Hindlimb muscle (tissue), 1 donor: ENCODE measurements around the gene CCSER1. TPM values are rescaled to one million over a fixed set of nuclear protein-coding genes. Genes with fewer than 3 reads are reported as not detected.
"Not testable (repeated sequence)": the region's sequence is repeated elsewhere in the genome, so short reads cannot be mapped to it uniquely, and the experiment has no call there.

Experiments used
- DNase-seq: peaks from one replicate; pipeline ENCODE4 v3.0.0-alpha.2; 2013
- polyA plus RNA-seq: library from polyadenylated mRNA; unstranded; fragments of 120-200 nt; gene quantifications from one replicate; pipeline ENCODE4 v1.2.1, GENCODE V29; 2013; ENCODE audit not compliant: insufficient read length

The CCSER1 gene
- polyA plus RNA-seq, 1 donor, result 0.37 TPM

GRCh38 chr4:90842960-90843359 is 715.8 kb downstream of the CCSER1 start:
- DNase-seq, result no peak

- DNase-seq, result no peak
These were observed 717.0 kb downstream of the CCSER1 start for GRCh38 chr4:90844241-90844640.

DNA sequence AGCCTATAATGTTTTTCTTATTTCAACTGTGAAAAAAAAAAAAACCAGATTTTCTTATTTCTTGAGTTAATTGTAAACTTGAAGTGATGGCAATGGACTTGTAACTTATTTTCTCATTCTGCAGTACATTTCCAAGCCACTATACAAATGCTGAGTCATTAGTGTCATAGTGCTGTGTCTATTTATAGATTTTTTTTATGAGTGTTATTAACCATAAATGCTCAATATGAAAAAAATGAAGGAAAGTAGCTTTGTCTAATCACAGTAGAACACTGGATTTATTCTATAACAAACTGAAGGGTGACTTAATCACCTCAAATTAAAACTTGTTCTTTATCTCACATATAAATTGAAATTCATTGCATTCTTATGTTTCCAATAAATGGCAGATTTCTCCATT is 718.6 kb downstream of the CCSER1 start:
- no peak for DNase-seq

DNA sequence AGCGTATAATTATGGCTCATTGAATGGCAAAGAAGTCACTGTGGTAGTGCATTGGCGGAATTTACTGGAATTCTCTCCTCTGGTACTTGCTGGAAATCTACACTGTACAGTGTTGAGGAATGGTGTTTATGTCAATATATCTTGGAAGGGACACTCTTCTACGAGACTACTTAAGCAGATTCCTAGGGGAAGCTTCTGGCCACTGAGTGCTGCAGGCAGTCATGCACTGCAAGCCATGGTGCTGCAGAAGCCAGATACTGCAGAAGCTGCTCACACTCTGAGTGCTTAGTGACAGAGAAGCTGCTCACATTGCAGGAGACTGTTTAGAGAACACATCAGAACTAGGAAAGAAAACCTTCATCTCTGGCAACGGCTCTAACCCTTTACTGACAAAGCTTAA is 725.0 kb downstream of the CCSER1 start:
- DNase-seq, result no peak

GRCh38 chr4:90855111-90855510 is 727.9 kb downstream of the CCSER1 start:
- no peak for DNase-seq

DNA sequence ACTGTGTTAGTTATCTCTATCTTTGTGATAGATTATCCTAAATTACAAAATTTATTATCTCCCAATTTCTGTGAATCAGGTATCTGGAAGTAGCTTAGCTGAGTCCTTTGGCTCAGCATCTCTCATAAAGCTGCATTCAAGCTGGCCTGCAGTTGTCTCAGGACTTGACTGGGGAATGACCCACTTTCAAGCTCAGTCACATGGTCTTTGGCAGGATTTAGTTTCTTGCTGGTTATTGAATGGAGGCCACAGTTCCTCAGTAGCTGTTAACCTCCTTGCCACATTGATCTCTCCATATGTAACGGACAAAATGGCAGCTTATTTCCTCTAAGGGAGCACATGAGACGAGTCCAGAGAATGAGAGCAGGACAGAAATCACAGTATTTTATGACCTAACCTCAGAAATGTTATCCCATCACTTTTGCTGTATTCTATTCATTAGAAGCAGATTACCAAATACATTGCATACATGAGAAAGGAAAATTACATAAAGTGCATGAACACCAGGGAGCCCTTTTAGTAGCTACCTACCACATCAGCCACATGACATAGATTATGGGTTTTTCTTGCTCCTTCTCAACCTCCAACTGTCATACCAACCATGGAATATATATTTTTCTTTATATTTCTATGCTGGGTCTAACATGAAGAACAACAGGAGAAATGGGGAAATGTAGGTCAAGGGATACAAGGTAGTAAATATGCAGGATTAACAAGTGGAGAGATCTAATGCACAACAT is 730.1 kb downstream of the CCSER1 start:
- DNase-seq, result no peak

- no peak for DNase-seq
These were observed 748.6 kb downstream of the CCSER1 start for GRCh38 chr4:90875791-90876190.

DNA sequence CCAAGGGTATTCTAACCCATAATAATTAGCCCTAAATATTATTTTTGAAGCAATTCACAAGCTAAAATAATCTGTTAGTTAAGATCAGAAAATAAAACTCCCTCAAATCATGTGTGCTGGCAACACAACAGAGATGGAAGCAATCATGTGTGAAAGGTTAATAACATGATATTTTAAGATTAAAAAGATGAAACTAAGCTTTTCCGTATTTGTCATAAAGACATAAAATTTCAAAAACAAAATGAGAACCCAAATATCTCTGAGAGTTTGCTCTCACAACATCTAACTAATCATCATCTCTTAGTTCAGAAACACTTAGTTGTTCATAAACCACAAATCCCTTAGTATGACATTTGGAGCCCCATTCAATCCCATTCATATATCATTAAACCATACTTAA is 749.1 kb downstream of the CCSER1 start:
- no peak for DNase-seq

DNA sequence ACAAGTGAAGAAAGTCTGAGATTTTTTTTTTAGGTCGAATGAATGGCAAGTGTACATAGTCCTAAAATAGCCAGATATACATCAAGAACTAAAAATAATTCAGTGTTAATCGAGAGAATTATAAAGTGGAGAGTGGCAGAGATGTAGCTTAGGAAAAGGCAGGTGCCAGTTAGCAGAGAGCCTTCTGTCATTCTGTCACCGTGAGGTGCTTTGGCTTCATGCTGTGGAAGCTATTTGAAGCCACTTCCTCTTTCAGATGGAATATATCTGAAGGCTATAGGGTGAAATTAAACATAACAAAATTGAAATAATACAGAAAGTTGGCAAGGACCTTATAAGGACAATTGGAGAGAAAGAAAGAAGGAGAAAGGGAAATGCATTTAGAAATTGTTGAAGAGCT is 756.3 kb downstream of the CCSER1 start:
- DNase-seq, result no peak

- no peak for DNase-seq
These were observed 761.4 kb downstream of the CCSER1 start for GRCh38 chr4:90888571-90888970.

DNA sequence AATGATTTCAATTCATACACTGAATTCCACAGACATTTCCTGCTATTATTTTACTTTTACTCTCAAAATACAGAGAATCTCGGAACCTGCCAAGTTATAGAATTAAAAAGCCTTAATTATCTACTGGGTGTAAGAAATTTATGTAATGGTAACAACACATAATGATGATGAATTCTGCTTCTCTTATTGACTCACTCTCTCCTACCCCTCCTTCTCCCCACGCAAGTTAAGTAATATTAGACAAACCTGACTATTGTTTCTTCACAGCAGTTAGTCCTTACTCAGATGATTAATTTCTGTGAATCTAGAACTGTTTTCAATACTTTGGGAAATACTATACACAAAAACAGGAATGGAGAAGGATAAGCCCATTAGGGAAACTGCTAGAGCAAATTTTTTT is 762.0 kb downstream of the CCSER1 start:
- no peak for DNase-seq

- not testable (repeated sequence) for DNase-seq
These were observed 776.2 kb downstream of the CCSER1 start for GRCh38 chr4:90903413-90903812.

DNA sequence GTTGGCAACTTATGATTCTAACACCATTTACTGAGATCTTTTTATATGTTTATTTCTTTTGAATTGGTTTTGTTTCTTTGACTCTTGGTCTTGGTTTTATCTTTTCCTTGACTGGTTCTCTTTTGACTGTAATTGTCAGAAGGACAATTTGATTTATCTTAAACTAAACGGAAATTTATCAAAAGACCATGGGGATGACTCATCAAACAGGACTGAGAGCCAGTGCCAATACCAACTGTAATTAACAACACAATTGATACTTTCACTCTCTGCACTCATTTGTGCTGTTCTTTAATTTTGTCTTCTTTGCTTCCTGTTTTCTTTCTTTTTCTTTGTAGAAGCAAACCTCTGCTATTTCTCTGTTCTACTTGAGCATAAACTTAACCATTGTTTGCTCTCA is 776.8 kb downstream of the CCSER1 start:
- DNase-seq, result no peak

GRCh38 chr4:90906239-90906638 is 779.0 kb downstream of the CCSER1 start:
- DNase-seq, result no peak

DNA sequence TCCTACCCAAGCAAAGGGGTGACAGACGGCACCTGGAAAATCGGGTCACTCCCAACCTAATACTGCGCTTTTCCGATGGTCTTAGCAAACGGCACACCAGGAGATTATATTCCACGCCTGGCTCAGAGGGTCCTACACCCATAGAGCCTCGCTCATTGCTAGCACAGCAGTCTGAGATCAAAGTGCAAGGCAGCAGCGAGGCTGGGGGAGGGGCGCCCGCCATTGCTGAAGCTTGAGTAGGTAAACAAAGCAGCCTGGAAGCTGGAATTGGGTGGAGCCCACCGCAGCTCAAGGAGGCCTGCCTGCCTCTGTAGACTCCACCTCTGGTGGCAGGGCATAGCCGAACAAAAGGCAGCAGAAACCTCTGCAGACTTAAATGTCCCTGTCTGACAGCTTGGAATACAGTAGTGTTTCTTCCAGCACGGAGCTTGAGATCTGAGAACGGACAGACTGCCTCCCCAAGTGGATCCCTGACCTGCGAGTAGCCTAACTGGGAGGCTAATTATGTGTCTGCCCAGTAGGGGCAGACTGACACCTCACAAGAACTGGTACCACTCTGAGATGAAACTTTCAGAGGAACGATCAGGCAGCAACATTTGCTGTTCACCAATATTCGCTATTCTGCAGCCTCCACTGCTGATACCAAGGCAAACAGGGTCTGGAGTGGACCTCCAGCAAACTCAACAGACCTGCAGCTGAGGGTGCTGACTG is 784.7 kb downstream of the CCSER1 start:
- DNase-seq, result not testable (repeated sequence)

GRCh38 chr4:90922174-90922573 is 795.0 kb downstream of the CCSER1 start:
- DNase-seq, result no peak

DNA sequence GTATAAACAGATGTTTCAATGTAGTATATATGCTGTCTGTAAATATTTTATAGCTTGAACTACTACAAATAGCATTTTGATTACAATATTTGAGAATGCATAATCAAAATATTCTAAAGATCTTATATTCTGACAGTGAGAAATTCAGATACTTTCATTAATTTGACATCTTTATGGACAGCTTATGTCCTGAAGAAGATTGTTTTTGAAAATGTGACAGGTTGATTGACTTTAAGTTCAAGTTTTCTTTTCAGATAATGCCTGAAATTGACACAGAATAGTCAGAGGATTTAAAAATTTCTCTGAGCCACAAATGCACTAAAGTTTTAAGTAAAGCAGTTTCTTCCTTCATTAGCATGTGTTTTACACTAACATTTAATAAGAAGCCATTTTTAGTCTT is 799.8 kb downstream of the CCSER1 start:
- no peak for DNase-seq

DNA sequence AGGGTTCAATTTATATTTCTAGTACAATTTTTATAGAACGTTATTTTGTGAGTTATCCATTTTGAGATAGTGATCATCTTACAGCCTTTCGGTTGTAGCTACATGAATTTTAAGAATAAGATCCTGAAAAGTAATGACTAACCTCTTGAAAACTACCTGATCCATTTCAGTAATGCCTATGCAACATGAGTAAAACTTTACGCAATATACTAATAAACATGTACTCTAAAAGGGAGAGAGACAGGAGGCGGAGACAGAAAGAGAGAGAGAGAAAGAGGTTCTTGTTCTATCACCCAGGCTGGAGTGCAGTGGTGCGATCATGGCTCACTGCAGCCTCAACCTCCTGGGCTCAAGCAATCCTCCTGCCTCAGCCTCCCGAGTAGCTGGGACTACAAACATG is 816.1 kb downstream of the CCSER1 start:
- no peak for DNase-seq

GRCh38 chr4:90946945-90947344 is 819.8 kb downstream of the CCSER1 start:
- no peak for DNase-seq

GRCh38 chr4:90950385-90950841 is 823.2 kb downstream of the CCSER1 start:
- DNase-seq, result no peak

DNA sequence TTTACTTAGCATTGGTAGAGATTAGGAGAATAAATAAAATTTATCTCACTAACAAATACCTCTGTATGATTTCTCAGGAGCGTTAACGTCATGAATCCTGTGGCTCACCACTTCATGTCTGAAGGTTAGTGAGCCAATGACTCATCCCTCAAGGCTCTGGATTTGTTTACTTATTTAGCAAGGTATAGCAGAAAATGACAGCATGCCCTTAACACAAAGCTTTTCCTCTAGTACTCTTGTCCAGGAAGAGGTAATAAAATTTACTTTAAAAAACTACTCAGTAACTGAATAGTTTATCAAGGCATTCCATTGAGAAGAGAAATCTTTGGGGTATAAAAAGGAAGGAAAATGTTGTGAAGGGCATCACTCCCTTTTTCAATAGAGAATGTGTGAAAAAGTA is 823.8 kb downstream of the CCSER1 start:
- no peak for DNase-seq

DNA sequence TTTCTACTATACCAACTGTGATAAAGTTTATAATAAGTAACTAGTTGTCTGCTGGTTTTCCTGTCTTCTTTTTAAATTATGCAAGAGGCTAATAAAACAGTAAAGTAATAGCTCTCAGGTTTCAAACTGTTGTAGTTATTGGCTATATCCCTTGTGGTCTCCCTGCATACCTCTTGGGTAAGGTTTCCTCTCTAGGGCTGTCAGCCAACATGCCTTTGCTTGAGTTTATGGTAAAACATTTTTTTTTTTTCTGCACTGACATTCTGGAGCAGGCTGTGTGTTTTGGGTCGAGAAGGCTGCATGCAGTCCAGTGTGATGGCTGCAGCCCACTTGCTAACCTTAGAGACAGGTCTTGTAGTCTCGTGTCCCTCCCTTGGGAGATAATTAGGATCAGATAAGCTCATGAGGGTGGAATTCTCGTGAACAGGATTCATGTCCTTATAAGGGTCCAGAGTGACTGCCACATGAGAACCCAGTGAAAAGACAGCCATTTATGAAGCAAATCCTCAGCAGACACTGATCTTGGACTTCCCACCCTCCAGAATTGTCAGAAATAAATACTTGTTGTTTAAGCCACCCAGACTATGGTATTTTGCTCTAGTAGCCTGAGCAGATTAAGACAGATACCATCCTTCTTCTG is 831.2 kb downstream of the CCSER1 start:
- DNase-seq, result no peak

DNA sequence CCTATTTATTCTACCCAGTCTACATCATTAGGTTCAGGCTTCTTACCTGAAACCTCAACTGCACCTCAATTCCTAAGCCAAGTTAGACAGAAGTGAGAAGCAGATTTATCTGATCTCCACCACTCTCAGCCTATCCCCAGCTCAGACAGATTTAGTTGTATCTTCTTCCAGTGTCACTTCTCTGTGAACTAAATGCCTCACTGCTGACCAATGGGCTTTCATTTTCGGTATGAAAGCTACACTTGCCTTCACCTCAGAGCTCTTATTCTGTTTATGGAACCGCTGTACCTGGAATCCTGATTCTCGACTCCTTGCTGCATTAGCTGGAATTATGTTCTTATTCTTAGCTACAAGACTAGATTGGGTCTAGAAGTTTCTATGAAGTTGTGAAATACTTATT is 833.2 kb downstream of the CCSER1 start:
- DNase-seq, result no peak

DNA sequence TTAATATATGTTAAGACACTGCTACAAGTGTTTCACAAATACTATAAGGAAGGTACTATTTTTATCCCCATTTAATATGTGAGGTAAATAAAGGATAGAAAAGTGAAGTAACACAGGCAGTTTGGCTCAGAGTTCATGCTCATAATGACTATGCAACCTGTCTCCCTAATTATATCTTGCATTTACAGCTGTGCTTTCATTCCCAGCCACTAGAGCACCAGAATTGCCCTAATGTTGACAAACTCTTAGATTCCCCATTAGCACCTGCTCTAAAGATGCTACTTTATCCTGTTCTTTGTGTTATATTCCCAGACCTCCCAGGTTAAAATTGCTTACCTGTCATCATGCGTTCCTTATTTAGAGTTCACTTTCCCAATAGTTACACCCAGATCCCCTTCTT is 833.6 kb downstream of the CCSER1 start:
- no peak for DNase-seq
